Activated CD4-positive, alpha-beta T cell treated with anti-CD3 and anti-CD28 coated beads, Interleukin-2, amount 10 ng/mL, durations not matched to agents 24 days and 14 days (primary cell): ENCODE data around the gene DENND6A. TPM values are rescaled to one million over a fixed set of nuclear protein-coding genes. Genes with fewer than 3 reads are reported as not detected.
"Not testable (repeated sequence)": the region's sequence is repeated elsewhere in the genome, so short reads cannot be mapped to it uniquely, and the experiment has no call there.

Experiments
- DNase-seq: peaks from one replicate; pipeline ENCODE4 v3.0.0; 2022
- H3K27ac Mint-ChIP-seq: one replicate; pipeline ENCODE4 v1.8.0; 2022; ENCODE audit warnings: mild to moderate bottlenecking, mixed read lengths
- H3K27me3 Mint-ChIP-seq: one replicate; pipeline ENCODE4 v1.8.0; 2022; ENCODE audit warnings: mixed read lengths
- H3K36me3 Mint-ChIP-seq: one replicate; pipeline ENCODE4 v1.8.0; 2022; ENCODE audit warnings: low read depth, mild to moderate bottlenecking, mixed read lengths
- H3K4me1 Mint-ChIP-seq: one replicate; pipeline ENCODE4 v1.8.0; 2021; ENCODE audit warnings: mixed read lengths
- H3K4me3 Mint-ChIP-seq: one replicate; pipeline ENCODE4 v1.8.0; 2022; ENCODE audit warnings: mild to moderate bottlenecking, moderate library complexity, mixed read lengths
- H3K9me3 Mint-ChIP-seq: one replicate; pipeline ENCODE4 v1.8.0; 2021; ENCODE audit warnings: mixed read lengths
- intact Hi-C: fragments of 100-400 bp; cut with micrococcal nuclease; formaldehyde crosslinking; loops from one replicate; pipeline ENCODE4 v1.15.1; 2023
- total RNA-seq: library from RNA; stranded (reverse); gene quantifications from 2 replicates; pipeline ENCODE4 v1.2.3, GENCODE V29; 2022

Gene DENND6A
- total RNA-seq, 1 donor from 2014 or later, result 25.2 TPM

DNA sequence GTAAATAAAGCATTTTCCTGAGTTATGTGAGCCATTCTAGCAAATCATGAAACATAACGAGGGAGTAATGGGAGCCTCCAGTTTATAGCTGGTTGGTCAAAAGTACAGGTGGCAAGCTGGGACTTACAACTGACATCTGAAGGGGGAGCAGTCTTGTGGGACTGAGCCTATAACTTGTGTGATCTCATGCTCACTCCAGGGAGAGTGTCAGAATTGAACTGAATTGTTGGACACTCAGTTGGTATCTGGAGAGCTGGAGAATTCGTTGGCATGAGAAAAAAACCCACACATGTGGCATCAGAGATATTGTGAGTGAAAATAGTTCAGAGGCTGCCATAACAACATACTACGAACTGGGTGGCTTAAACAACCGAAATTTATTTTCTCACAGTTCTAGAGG, 22.8 kb upstream of the DENND6A start:
- Mint-ChIP-seq H3K36me3 (no peaks in the 10 kb centered on the region), H3K27me3 (peaks cover under 1% of the 10 kb centered on the region), H3K27ac (no peak overlapping the region), H3K4me3 (no peak overlapping the region), H3K9me3 (no peaks in the 10 kb centered on the region), H3K4me1 (no peaks in the 10 kb centered on the region)
- DNase-seq, result no peak
- intact Hi-C loops, result no loop called here

GRCh38 chr3:57709559-57709958, 16.7 kb upstream of the DENND6A start:
- no peak overlapping the region for H3K4me3 Mint-ChIP-seq
- intact Hi-C loops, result no loop called here
- H3K27me3 Mint-ChIP-seq, result peaks cover 14% of the 10 kb centered on the region
- no peak for DNase-seq
- no peaks in the 10 kb centered on the region for H3K4me1 Mint-ChIP-seq
- no peak overlapping the region for H3K27ac Mint-ChIP-seq
- no peaks in the 10 kb centered on the region for H3K9me3 Mint-ChIP-seq
- H3K36me3 Mint-ChIP-seq, result no peaks in the 10 kb centered on the region

DNA sequence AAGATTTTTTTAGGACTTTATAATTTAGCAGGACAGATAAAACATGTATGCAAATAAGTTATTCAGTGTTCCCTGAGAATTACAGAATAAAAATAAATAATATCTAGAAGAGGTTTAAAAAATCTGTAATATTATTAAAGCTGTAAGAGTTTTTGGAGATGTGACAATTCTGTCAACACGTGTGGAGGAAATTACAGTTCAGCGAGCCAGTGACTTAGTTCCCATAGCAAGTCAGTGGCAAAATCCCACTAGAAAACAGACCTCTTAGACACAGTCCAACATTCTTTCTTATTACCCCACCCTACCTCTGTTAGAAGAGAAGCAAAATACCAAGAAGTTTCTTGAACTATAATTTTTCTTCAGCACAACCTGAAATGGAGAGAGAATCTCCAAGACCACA, 16.2 kb upstream of the DENND6A start:
- no peak overlapping the region for H3K27ac Mint-ChIP-seq
- intact Hi-C loops, result no loop called here
- H3K27me3 Mint-ChIP-seq, result peaks cover 14% of the 10 kb centered on the region
- no peak overlapping the region for H3K4me3 Mint-ChIP-seq
- no peaks in the 10 kb centered on the region for H3K9me3 Mint-ChIP-seq
- H3K36me3 Mint-ChIP-seq, result no peaks in the 10 kb centered on the region
- H3K4me1 Mint-ChIP-seq, result no peaks in the 10 kb centered on the region
- DNase-seq, result no peak

DNA sequence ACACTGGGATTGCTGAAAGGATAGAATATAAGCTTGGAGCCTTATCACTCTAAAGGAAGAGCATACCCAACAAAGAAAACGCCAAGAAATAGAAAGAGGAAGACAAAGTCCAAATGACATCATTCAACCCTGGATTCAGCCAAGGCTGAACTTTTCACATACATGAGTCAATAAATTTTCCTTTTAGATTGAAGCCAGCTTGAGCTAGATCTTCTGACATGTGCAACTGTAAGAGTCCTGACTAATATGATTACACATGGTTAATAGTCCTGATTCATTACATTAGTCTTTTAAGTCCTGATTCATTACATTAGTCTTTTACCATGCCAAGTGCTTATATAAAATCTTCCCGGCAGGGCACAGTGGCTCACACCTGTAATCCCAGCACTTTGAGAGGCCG, 13.6 kb upstream of the DENND6A start:
- peaks cover 16% of the 10 kb centered on the region for H3K27me3 Mint-ChIP-seq

DNA sequence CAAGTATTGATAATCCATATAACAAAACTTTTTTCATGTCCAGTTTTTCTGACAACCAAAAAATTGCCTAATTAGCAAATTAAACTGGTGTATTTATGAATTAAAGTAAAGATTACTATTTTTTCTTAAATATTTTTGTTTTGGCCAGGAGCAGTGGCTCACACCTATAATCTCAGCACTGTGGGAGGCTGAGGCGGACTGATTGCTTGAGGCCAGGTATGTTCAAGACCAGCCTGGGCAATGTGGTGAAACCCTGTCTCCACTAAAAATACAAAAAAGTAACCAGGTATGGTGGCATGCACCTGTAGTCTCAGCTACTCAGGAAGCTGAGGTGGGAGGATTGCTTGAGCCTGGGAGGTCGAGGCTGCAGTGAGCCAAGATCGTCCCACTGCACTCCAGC, 12.5 kb upstream of the DENND6A start:
- H3K4me1 Mint-ChIP-seq, H3K4me3 Mint-ChIP-seq, H3K9me3 Mint-ChIP-seq, intact Hi-C loops, H3K27ac Mint-ChIP-seq, H3K36me3 Mint-ChIP-seq, DNase-seq: not testable (repeated sequence)
- peaks cover 13% of the 10 kb centered on the region for H3K27me3 Mint-ChIP-seq

More for the DNA sequence above, 13.6 kb upstream of the DENND6A start:
- Mint-ChIP-seq H3K9me3 (no peaks in the 10 kb centered on the region), H3K4me1 (no peaks in the 10 kb centered on the region), H3K27ac (no peak overlapping the region), H3K36me3 (no peaks in the 10 kb centered on the region), H3K4me3 (no peak overlapping the region)
- intact Hi-C loops, result no loop called here
- DNase-seq, result no peak

DNA sequence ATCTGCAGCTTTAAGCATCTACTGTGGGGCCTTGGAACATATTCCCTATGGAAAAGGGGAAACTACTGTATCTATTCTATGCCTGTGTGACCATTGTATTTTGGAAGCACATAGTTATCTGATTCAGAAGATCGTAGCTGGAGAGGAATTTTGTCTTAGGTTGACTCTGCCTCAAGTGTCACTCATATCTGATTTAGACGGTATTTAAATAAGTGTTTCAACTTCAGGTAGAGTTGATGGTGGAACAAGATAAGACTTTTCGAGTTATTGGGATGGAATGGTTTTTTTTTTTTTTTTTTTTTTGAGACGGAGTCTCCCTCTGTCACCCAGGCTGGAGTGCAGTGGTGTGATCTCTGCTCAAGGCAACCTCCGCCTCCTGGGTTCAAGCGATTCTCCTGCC, 8.9 kb upstream of the DENND6A start:
- intact Hi-C loops, result no loop called here
- H3K27ac Mint-ChIP-seq, result no peak overlapping the region
- no peaks in the 10 kb centered on the region for H3K36me3 Mint-ChIP-seq
- DNase-seq, result no peak
- H3K4me1 Mint-ChIP-seq, result no peaks in the 10 kb centered on the region
- H3K4me3 Mint-ChIP-seq, result no peak overlapping the region
- peaks cover 4% of the 10 kb centered on the region for H3K27me3 Mint-ChIP-seq
- H3K9me3 Mint-ChIP-seq, result no peaks in the 10 kb centered on the region

DNA sequence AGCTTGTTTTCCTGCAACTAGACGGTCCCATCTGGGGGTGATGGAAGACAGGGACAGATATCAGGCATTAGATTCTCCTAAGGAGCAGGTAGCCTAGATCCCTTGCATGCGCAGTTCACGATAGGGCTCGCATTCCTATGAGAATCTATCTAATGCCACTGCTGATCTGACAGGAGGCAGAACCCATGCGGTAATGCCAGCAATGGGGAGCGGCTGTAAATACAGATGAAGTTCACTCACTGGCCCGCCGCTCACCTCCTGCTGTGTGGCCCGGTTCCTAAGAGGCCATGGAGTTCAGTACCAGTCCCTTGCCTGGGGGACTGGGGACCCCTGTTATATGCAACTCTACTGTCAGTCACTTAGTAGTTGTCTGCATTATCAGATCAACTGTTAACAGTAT, 7.9 kb upstream of the DENND6A start:
- no peaks in the 10 kb centered on the region for H3K4me1 Mint-ChIP-seq
- H3K9me3 Mint-ChIP-seq, result no peaks in the 10 kb centered on the region
- no peaks in the 10 kb centered on the region for H3K36me3 Mint-ChIP-seq
- no peak overlapping the region for H3K4me3 Mint-ChIP-seq
- intact Hi-C loops, result no loop called here
- no peak overlapping the region for H3K27ac Mint-ChIP-seq
- peaks cover 4% of the 10 kb centered on the region for H3K27me3 Mint-ChIP-seq
- DNase-seq, result no peak

DNA sequence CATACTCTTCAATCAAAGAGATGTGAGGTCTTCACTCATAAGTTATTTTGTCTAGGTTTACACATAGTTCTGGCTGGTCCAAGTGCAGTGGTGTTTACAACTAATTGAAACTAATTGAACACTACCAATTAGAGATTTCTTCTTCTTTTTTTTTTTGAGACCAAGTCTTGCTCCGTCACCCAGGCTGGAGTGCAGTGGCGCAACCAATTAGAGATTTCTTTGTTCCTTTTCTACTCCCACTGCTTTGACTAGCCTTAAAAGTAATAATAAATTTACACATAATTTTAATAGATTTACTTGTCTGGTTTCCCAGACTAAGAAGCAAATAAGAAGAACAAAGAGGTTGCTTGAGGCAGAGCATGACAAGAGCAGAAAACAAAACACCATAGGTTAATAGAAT, 6.7 kb upstream of the DENND6A start:
- intact Hi-C loops, result no loop called here

DNA sequence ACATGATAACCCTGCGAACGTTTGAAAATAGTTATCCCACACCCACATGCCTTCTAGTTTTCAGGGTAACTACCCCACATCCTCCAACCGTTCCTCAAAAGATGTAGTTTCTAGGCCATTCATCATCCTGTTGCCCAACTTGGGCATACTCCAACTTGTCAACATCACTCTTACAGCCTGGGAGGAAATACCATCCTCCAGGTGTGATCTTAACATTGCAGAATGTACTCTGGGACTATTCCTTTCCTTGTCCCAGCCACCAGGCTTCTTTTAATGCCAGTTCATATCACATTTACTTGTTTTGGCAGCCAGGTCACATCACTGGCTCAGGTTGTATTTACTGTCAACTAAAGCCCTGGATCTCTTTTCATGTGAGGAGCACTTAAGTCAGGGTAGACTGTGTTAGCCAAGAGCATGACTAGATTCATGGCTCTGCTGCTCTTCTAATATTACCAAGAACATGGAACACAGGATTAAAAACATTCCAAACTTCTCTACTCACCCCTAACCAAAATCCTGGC, 4.0 kb upstream of the DENND6A start:
- intact Hi-C loops, result no loop called here
- Mint-ChIP-seq H3K36me3 (no peaks in the 10 kb centered on the region), H3K4me3 (no peak overlapping the region), H3K4me1 (peaks cover 1% of the 10 kb centered on the region), H3K27ac (no peak overlapping the region), H3K9me3 (no peaks in the 10 kb centered on the region), H3K27me3 (peaks cover 2% of the 10 kb centered on the region)
- no peak for DNase-seq

More for the DNA sequence above, 6.7 kb upstream of the DENND6A start:
- Mint-ChIP-seq H3K27me3 (peaks cover 2% of the 10 kb centered on the region), H3K9me3 (no peaks in the 10 kb centered on the region), H3K27ac (no peak overlapping the region), H3K36me3 (no peaks in the 10 kb centered on the region), H3K4me3 (no peak overlapping the region), H3K4me1 (no peaks in the 10 kb centered on the region)
- no peak for DNase-seq

DNA sequence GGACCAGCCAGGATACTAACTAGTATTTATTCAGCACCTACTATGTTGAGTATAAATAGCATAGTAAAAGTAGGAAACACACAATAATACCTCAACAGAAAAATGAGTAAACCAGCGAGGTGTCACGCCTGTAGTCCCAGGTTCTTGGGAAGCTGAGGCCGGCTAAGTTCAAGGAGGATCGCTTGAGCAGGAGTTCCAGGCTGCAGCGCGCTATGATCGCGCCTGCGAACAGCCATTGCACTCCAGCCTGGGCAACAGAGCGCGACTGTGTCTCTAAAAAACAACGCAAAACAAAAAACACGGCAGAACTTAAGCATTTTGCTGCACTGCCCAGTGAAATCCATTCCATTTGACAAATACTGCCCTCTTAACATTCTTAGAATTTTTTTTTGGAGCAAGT, 1.3 kb upstream of the DENND6A start:
- no peak for DNase-seq
- H3K27ac Mint-ChIP-seq, result no peak overlapping the region

DNA sequence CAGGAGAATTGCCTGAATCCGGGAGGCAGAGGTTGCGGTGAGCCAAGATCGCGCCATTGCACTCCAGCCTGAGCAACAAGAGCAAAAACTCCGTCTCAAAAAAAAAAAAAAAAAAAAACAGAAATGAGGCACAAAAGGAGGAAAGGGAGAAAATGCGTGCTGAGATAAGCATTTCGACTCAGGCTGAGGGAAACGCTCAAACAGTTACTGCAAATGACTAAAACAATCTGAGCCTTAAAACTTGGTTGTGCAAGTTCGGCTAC, 813 bp downstream of the DENND6A start:
- intact Hi-C loops, result loop anchor here (1.0 to 5.0 kb wide), 6 partner anchors 21 to 1009 kb away; partner anchors contain the start of genes APPL1, ARF4, PDE12 and TASOR
- H3K27me3 Mint-ChIP-seq, H3K9me3 Mint-ChIP-seq, H3K36me3 Mint-ChIP-seq, DNase-seq: not testable (repeated sequence)
- H3K4me1 Mint-ChIP-seq, result peaks cover 25% of the 10 kb centered on the region
- peak overlapping the region; percentile 87 for H3K4me3 Mint-ChIP-seq
- H3K27ac Mint-ChIP-seq, result peak overlapping the region; percentile 96

More for the DNA sequence above, 1.3 kb upstream of the DENND6A start:
- Mint-ChIP-seq H3K27me3 (no peaks in the 10 kb centered on the region), H3K36me3 (no peaks in the 10 kb centered on the region), H3K4me1 (peaks cover 18% of the 10 kb centered on the region), H3K4me3 (peak overlapping the region; percentile 31), H3K9me3 (no peaks in the 10 kb centered on the region)
- intact Hi-C loops, result loop anchor here (5.0 kb wide), 2 partner anchors 137 to 467 kb away; partner anchors contain the start of genes APPL1 and PDE12

DNA sequence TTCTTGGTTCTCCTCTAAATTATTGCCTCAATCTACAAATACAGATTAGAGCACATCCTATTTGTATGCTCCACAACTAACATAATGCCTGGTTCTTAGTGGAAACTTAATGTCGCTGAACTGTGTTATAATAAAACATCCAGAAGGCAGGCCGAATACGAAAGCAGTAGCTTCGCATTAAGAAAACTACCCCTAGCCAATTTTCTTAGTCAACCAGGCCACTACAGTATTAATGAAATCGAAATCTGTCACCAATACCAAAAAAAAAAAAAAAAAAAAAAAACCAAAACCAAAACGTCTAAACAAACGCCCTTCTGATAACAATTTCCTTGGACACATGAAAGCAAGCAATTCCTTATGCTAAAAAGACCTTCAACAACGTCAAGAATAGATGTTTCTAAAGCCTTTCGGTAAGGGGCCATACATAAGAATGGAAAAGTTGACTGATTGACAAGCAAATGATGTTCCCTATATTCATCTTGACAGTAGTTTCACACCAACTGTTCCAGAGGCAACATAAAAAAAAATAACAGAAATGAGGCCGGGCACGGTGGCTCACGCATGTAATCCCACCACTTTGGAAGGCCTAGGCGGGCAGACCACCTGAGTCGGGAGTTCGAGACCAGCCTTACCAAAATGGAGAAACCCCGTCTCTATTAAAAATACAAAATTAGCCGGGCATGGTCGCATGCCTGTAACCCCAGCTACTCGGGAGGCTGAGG, 1.3 kb downstream of the DENND6A start:
- no peaks in the 10 kb centered on the region for H3K27me3 Mint-ChIP-seq
- H3K9me3 Mint-ChIP-seq, result no peaks in the 10 kb centered on the region
- peak overlapping the region; percentile 96 for H3K27ac Mint-ChIP-seq
- peaks cover 29% of the 10 kb centered on the region for H3K4me1 Mint-ChIP-seq
- DNase-seq, result no peak
- H3K4me3 Mint-ChIP-seq, result peak overlapping the region; percentile 87
- peaks cover 6% of the 10 kb centered on the region for H3K36me3 Mint-ChIP-seq
- intact Hi-C loops, result loop anchor here (1.0 to 5.0 kb wide), 7 partner anchors 8 to 1009 kb away; partner anchors contain the start of genes APPL1, ARF4, PDE12 and TASOR

DNA sequence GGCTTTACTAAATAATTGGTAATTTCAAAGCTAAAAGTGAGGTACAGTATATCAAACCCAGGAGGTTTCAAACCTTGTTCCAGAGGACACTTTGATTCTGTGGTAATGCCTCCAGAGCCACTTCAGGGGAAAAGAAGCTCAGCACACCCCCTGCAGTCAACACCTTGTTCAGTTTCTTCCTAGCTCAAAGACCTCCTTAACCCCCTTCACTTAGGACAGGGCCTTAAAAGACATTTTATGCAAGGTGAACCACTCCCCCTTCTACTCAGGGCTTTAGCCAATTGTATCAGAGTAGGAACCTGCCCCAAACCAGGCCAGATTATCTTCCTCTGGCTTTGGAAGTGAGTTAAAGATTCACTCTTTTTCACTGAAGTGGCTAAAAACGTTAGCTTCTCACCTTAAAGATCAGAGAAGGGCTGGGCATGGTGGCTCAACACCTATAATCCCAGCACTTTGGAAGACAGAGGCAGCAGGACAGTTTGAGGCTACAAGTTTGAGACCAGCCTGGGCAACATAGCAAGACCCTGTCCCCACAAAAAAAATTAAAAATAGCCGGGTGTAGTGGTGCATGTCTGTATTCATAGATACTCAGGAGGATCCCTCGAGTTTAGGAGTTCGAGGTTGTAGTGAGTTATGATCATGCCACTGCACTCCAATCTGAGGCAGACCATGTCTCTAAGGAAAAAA, 3.4 kb downstream of the DENND6A start:
- intact Hi-C loops, result loop anchor here (5.0 kb wide), 2 partner anchors 132 to 462 kb away; partner anchors contain the start of genes APPL1 and PDE12
- peaks cover 7% of the 10 kb centered on the region for H3K36me3 Mint-ChIP-seq

DNA sequence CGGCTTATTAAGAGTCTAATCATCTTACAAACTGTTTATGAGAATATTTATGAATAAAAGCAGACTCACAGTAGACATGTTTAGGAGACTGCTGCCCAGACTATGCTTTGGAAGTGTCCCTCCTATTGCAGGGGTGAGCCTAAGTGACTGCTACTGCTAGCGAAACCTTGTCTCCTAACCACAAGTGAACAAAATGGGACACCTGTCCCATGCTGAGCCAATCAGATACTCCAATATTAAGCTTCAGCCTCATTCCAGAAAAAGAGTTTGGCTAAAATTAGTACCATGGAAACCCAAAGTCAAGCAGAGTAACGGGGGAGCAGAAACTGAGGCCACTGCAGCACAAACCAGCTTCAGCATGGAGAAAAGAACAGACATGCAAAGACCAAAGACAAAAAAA, 4.6 kb downstream of the DENND6A start:
- intact Hi-C loops, result no loop called here

More for the DNA sequence above, 3.4 kb downstream of the DENND6A start:
- peak overlapping the region; percentile 24 for H3K4me3 Mint-ChIP-seq
- no peaks in the 10 kb centered on the region for H3K9me3 Mint-ChIP-seq
- peaks cover 37% of the 10 kb centered on the region for H3K4me1 Mint-ChIP-seq
- no peak for DNase-seq
- no peak overlapping the region for H3K27ac Mint-ChIP-seq
- H3K27me3 Mint-ChIP-seq, result no peaks in the 10 kb centered on the region

More for the DNA sequence above, 4.6 kb downstream of the DENND6A start:
- Mint-ChIP-seq H3K9me3 (no peaks in the 10 kb centered on the region), H3K27ac (no peak overlapping the region), H3K27me3 (no peaks in the 10 kb centered on the region), H3K4me1 (peaks cover 35% of the 10 kb centered on the region), H3K36me3 (peaks cover 7% of the 10 kb centered on the region), H3K4me3 (peak overlapping the region; percentile 26)
- no peak for DNase-seq
